Stimulated activated memory B cell treated with anti-CD40 and anti-IgM and Interleukin-4, amounts not matched to agents 10 μg/mL and 1 μg/mL and 100 μg/mL, for 72 hours (primary cell): ENCODE results near the gene RPS6KA6.

Experiments used
- ATAC-seq: fragments of 150-1000 bp; cut with Tn5 transposase; 2 replicates; pipeline ENCODE4 v1.10.0; 2021
- H3K27ac Mint-ChIP-seq: one replicate; pipeline ENCODE4 v1.8.0; 2022; ENCODE audit warnings: mild to moderate bottlenecking, mixed read lengths
- H3K27me3 Mint-ChIP-seq: one replicate; pipeline ENCODE4 v1.8.0; 2022; ENCODE audit warnings: mixed read lengths
- H3K36me3 Mint-ChIP-seq: one replicate; pipeline ENCODE4 v1.8.0; 2022; ENCODE audit warnings: mixed read lengths
- H3K4me1 Mint-ChIP-seq: one replicate; pipeline ENCODE4 v1.8.0; 2022; ENCODE audit warnings: mixed read lengths
- H3K4me3 Mint-ChIP-seq: one replicate; pipeline ENCODE4 v1.8.0; 2022; ENCODE audit warnings: mild to moderate bottlenecking, moderate library complexity, mixed read lengths
- H3K9me3 Mint-ChIP-seq: one replicate; pipeline ENCODE4 v1.8.0; 2022; ENCODE audit warnings: mixed read lengths

Gene RPS6KA6

GRCh38 chrX:84182516-84182915 lies 5.5 kb downstream of the RPS6KA6 start:
- Mint-ChIP-seq H3K9me3 (no peaks in the 10 kb centered on the region), H3K4me3 (no peak overlapping the region), H3K36me3 (no peaks in the 10 kb centered on the region), H3K27ac (no peak overlapping the region), H3K27me3 (no peaks in the 10 kb centered on the region), H3K4me1 (peaks cover 4% of the 10 kb centered on the region)
- no peak for ATAC-seq

- H3K27me3 Mint-ChIP-seq = no peaks in the 10 kb centered on the region
- ATAC-seq = no peak
- no peak overlapping the region for H3K4me3 Mint-ChIP-seq
- no peaks in the 10 kb centered on the region for H3K36me3 Mint-ChIP-seq
- H3K4me1 Mint-ChIP-seq = no peaks in the 10 kb centered on the region
- no peak overlapping the region for H3K27ac Mint-ChIP-seq
- H3K9me3 Mint-ChIP-seq = no peaks in the 10 kb centered on the region
Observed at GRCh38 chrX:84175958-84176357, 12.0 kb downstream of the RPS6KA6 start.

GRCh38 chrX:84175274-84175673 lies 12.7 kb downstream of the RPS6KA6 start:
- no peak for ATAC-seq
- no peak overlapping the region for H3K4me3 Mint-ChIP-seq
- no peaks in the 10 kb centered on the region for H3K27me3 Mint-ChIP-seq
- H3K27ac Mint-ChIP-seq = no peak overlapping the region
- H3K4me1 Mint-ChIP-seq = no peaks in the 10 kb centered on the region
- no peaks in the 10 kb centered on the region for H3K36me3 Mint-ChIP-seq
- H3K9me3 Mint-ChIP-seq = no peaks in the 10 kb centered on the region

- Mint-ChIP-seq H3K4me3 (no peak overlapping the region), H3K27me3 (no peaks in the 10 kb centered on the region), H3K9me3 (no peaks in the 10 kb centered on the region), H3K4me1 (no peaks in the 10 kb centered on the region), H3K36me3 (no peaks in the 10 kb centered on the region), H3K27ac (no peak overlapping the region)
- ATAC-seq = no peak
Observed at GRCh38 chrX:84174348-84174747, 13.7 kb downstream of the RPS6KA6 start.

- ATAC-seq = no peak
- H3K4me3 Mint-ChIP-seq = no peak overlapping the region
- H3K36me3 Mint-ChIP-seq = no peaks in the 10 kb centered on the region
- no peaks in the 10 kb centered on the region for H3K27me3 Mint-ChIP-seq
- H3K27ac Mint-ChIP-seq = no peak overlapping the region
- no peaks in the 10 kb centered on the region for H3K4me1 Mint-ChIP-seq
- H3K9me3 Mint-ChIP-seq = no peaks in the 10 kb centered on the region
Observed at GRCh38 chrX:84170931-84171330, 17.1 kb downstream of the RPS6KA6 start.

- Mint-ChIP-seq H3K4me3 (no peak overlapping the region), H3K36me3 (peaks cover 5% of the 10 kb centered on the region), H3K27ac (no peak overlapping the region), H3K9me3 (no peaks in the 10 kb centered on the region), H3K27me3 (no peaks in the 10 kb centered on the region), H3K4me1 (no peaks in the 10 kb centered on the region)
- no peak for ATAC-seq
Observed at GRCh38 chrX:84168574-84168973, 19.4 kb downstream of the RPS6KA6 start.

- no peak overlapping the region for H3K4me3 Mint-ChIP-seq
- no peaks in the 10 kb centered on the region for H3K27me3 Mint-ChIP-seq
- no peak overlapping the region for H3K27ac Mint-ChIP-seq
- no peak for ATAC-seq
- no peaks in the 10 kb centered on the region for H3K9me3 Mint-ChIP-seq
- H3K36me3 Mint-ChIP-seq = peaks cover 5% of the 10 kb centered on the region
- H3K4me1 Mint-ChIP-seq = no peaks in the 10 kb centered on the region
Observed at GRCh38 chrX:84168095-84168494, 19.9 kb downstream of the RPS6KA6 start.

GRCh38 chrX:84165711-84166110 lies 22.3 kb downstream of the RPS6KA6 start:
- ATAC-seq = no peak
- H3K4me3 Mint-ChIP-seq = no peak overlapping the region
- H3K27me3 Mint-ChIP-seq = no peaks in the 10 kb centered on the region
- H3K36me3 Mint-ChIP-seq = peaks cover 5% of the 10 kb centered on the region
- no peaks in the 10 kb centered on the region for H3K9me3 Mint-ChIP-seq
- H3K27ac Mint-ChIP-seq = no peak overlapping the region
- no peaks in the 10 kb centered on the region for H3K4me1 Mint-ChIP-seq

- peaks cover 5% of the 10 kb centered on the region for H3K36me3 Mint-ChIP-seq
- no peak overlapping the region for H3K4me3 Mint-ChIP-seq
- no peaks in the 10 kb centered on the region for H3K27me3 Mint-ChIP-seq
- no peak overlapping the region for H3K27ac Mint-ChIP-seq
- ATAC-seq = no peak
- no peaks in the 10 kb centered on the region for H3K4me1 Mint-ChIP-seq
- H3K9me3 Mint-ChIP-seq = no peaks in the 10 kb centered on the region
Observed at GRCh38 chrX:84162401-84162800, 25.6 kb downstream of the RPS6KA6 start.

- Mint-ChIP-seq H3K27me3 (no peaks in the 10 kb centered on the region), H3K27ac (no peak overlapping the region)
- no peak for ATAC-seq
Observed at GRCh38 chrX:84161641-84162040, 26.4 kb downstream of the RPS6KA6 start.

GRCh38 chrX:84160736-84161135 lies 27.3 kb downstream of the RPS6KA6 start:
- H3K4me3 Mint-ChIP-seq = no peak overlapping the region
- no peaks in the 10 kb centered on the region for H3K27me3 Mint-ChIP-seq
- ATAC-seq = no peak
- peaks cover 5% of the 10 kb centered on the region for H3K36me3 Mint-ChIP-seq
- no peaks in the 10 kb centered on the region for H3K9me3 Mint-ChIP-seq
- no peak overlapping the region for H3K27ac Mint-ChIP-seq
- no peaks in the 10 kb centered on the region for H3K4me1 Mint-ChIP-seq

More at GRCh38 chrX:84161641-84162040, 26.4 kb downstream of the RPS6KA6 start:
- no peak overlapping the region for H3K4me3 Mint-ChIP-seq
- H3K4me1 Mint-ChIP-seq = no peaks in the 10 kb centered on the region
- no peaks in the 10 kb centered on the region for H3K9me3 Mint-ChIP-seq
- H3K36me3 Mint-ChIP-seq = peaks cover 5% of the 10 kb centered on the region

- no peaks in the 10 kb centered on the region for H3K9me3 Mint-ChIP-seq
- no peaks in the 10 kb centered on the region for H3K36me3 Mint-ChIP-seq
- H3K27ac Mint-ChIP-seq = no peak overlapping the region
- H3K27me3 Mint-ChIP-seq = no peaks in the 10 kb centered on the region
- no peaks in the 10 kb centered on the region for H3K4me1 Mint-ChIP-seq
- no peak overlapping the region for H3K4me3 Mint-ChIP-seq
- no peak for ATAC-seq
Observed at GRCh38 chrX:84156821-84157220, 31.2 kb downstream of the RPS6KA6 start.

- ATAC-seq = no peak
- Mint-ChIP-seq H3K27ac (no peak overlapping the region), H3K4me3 (no peak overlapping the region)
Observed at GRCh38 chrX:84155938-84156337, 32.1 kb downstream of the RPS6KA6 start.

GRCh38 chrX:84153538-84153937 lies 34.5 kb downstream of the RPS6KA6 start:
- ATAC-seq = no peak
- Mint-ChIP-seq H3K27me3 (no peaks in the 10 kb centered on the region), H3K4me3 (no peak overlapping the region), H3K4me1 (no peaks in the 10 kb centered on the region), H3K9me3 (peaks cover 2% of the 10 kb centered on the region), H3K36me3 (no peaks in the 10 kb centered on the region), H3K27ac (no peak overlapping the region)

More at GRCh38 chrX:84155938-84156337, 32.1 kb downstream of the RPS6KA6 start:
- no peaks in the 10 kb centered on the region for H3K9me3 Mint-ChIP-seq
- no peaks in the 10 kb centered on the region for H3K36me3 Mint-ChIP-seq
- no peaks in the 10 kb centered on the region for H3K4me1 Mint-ChIP-seq
- no peaks in the 10 kb centered on the region for H3K27me3 Mint-ChIP-seq

- peaks cover 2% of the 10 kb centered on the region for H3K9me3 Mint-ChIP-seq
- no peak overlapping the region for H3K4me3 Mint-ChIP-seq
- H3K27ac Mint-ChIP-seq = no peak overlapping the region
- no peaks in the 10 kb centered on the region for H3K27me3 Mint-ChIP-seq
- H3K36me3 Mint-ChIP-seq = no peaks in the 10 kb centered on the region
- ATAC-seq = no peak
- no peaks in the 10 kb centered on the region for H3K4me1 Mint-ChIP-seq
Observed at GRCh38 chrX:84144991-84145390, 43.0 kb downstream of the RPS6KA6 start.

- no peak for ATAC-seq
- H3K36me3 Mint-ChIP-seq = no peaks in the 10 kb centered on the region
- H3K27me3 Mint-ChIP-seq = no peaks in the 10 kb centered on the region
- H3K27ac Mint-ChIP-seq = no peak overlapping the region
- no peaks in the 10 kb centered on the region for H3K4me1 Mint-ChIP-seq
- H3K4me3 Mint-ChIP-seq = no peak overlapping the region
- peaks cover 2% of the 10 kb centered on the region for H3K9me3 Mint-ChIP-seq
Observed at GRCh38 chrX:84144281-84144680, 43.7 kb downstream of the RPS6KA6 start.

GRCh38 chrX:84133023-84133422 lies 55.0 kb downstream of the RPS6KA6 start:
- H3K4me1 Mint-ChIP-seq = no peaks in the 10 kb centered on the region
- ATAC-seq = no peak
- H3K36me3 Mint-ChIP-seq = no peaks in the 10 kb centered on the region
- no peak overlapping the region for H3K27ac Mint-ChIP-seq
- no peaks in the 10 kb centered on the region for H3K27me3 Mint-ChIP-seq
- no peak overlapping the region for H3K4me3 Mint-ChIP-seq
- no peaks in the 10 kb centered on the region for H3K9me3 Mint-ChIP-seq
